ENCODE measurements around the gene PLA2G7. TPM values are rescaled to one million over a fixed set of nuclear protein-coding genes. Genes with fewer than 3 reads are reported as not detected.

The PLA2G7 gene
- 0.72 TPM in 1 of 2 replicates, not detected in the other for total RNA-seq

GRCh38 chr6:46734867-46735719, at the start of gene PLA2G7:
PLA2G7 (minus strand) TSS chr6:46735375; CDS start chr6:46722891, 12,484 bp downstream.

GRCh38 chr6:46746696-46747095, 11.5 kb upstream of the PLA2G7 start, which contains the start of gene ANKRD66:
ANKRD66 (plus strand) TSS chr6:46746933; CDS start chr6:46751949, 5,016 bp downstream.

GRCh38 chr6:46687619-46688097, 47.5 kb downstream of the PLA2G7 start, which contains the start of gene TDRD6:
TDRD6 (plus strand) TSS chr6:46687885; CDS start chr6:46688129, 244 bp downstream.

Other genes starting within 250 kb of the PLA2G7 start
- 0.72 TPM in 1 of 2 replicates, not detected in the other for gene RCAN2, start 243.9 kb downstream of the PLA2G7 start, total RNA-seq
- gene CYP39A1, start 82.6 kb downstream of the PLA2G7 start, total RNA-seq, result 2.4 and 5.3 TPM in 2 replicates
- 2.8 and 3.1 TPM in 2 replicates for gene SLC25A27, start 82.4 kb downstream of the PLA2G7 start, total RNA-seq
- gene TDRD6, start 47.5 kb downstream of the PLA2G7 start, total RNA-seq, result under 0.01 and 0.43 TPM in 2 replicates
- gene ANKRD66, start 11.6 kb upstream of the PLA2G7 start, total RNA-seq, result not detected in 2 replicates
- gene MEP1A, start 58.0 kb upstream of the PLA2G7 start, total RNA-seq, result not detected in 2 replicates
- gene ADGRF5, start 186.6 kb upstream of the PLA2G7 start, total RNA-seq, result under 0.01 and 0.48 TPM in 2 replicates